HepG2 (cell line): Measurements from ENCODE around the gene NSD2. TPM values are rescaled to one million over a fixed set of nuclear protein-coding genes. Genes with fewer than 3 reads are reported as not detected.

Source experiments
- CC2D1A ChIP-seq: sonication (generic); formaldehyde crosslinking; IDR thresholded peaks from 2 replicates; pipeline ENCODE4 v1.8.1; 2023; ENCODE audit warnings: mild to moderate bottlenecking, missing genetic modification reagents
- ESRRA ChIP-seq: sonication (generic); formaldehyde crosslinking; IDR thresholded peaks from 2 replicates; pipeline ENCODE4 v1.5.1; 2020; ENCODE audit warnings: mild to moderate bottlenecking, low read depth, missing genetic modification reagents
- HNF4G ChIP-seq, 2 experiments: sonication (generic) in 1 of 2; formaldehyde crosslinking in 1 of 2; IDR thresholded peaks; 2 replicates each; pipeline versions ENCODE4 v1.4.0 to v1.6.1; 2011 to 2020; ENCODE audit warnings: borderline replicate concordance in 2 of 2, low read depth in 2 of 2, mild to moderate bottlenecking in 2 of 2, low read length in 1 of 2, missing genetic modification reagents in 1 of 2, moderate library complexity in 1 of 2
- HOXA9 ChIP-seq: sonication (generic); formaldehyde crosslinking; IDR thresholded peaks from 2 replicates; pipeline ENCODE4 v1.8.1; 2022; ENCODE audit warnings: missing genetic modification reagents, mild to moderate bottlenecking, moderate library complexity, borderline replicate concordance
- MAF1 ChIP-seq: sonication (generic); formaldehyde crosslinking; IDR thresholded peaks from 2 replicates; pipeline ENCODE4 v1.5.0; 2020; ENCODE audit warnings: missing genetic modification reagents, borderline replicate concordance
- MYC ChIP-seq: sonication (generic); formaldehyde crosslinking; IDR thresholded peaks from 2 replicates; pipeline ENCODE4 v1.9.0; 2021; ENCODE audit warnings: missing genetic modification reagents, borderline replicate concordance
- NCOA5 ChIP-seq: sonication (generic); formaldehyde crosslinking; IDR thresholded peaks from 2 replicates; pipeline ENCODE4 v1.4.0; 2020; ENCODE audit warnings: missing genetic modification reagents
- PREB ChIP-seq: sonication (generic); formaldehyde crosslinking; IDR thresholded peaks from 2 replicates; pipeline ENCODE4 v1.4.0; 2020; ENCODE audit warnings: missing genetic modification reagents
- PTBP1 ChIP-seq: fragments of 200-400 bp; formaldehyde crosslinking; IDR thresholded peaks from 2 replicates; pipeline ENCODE4 v1.6.1; 2018; ENCODE audit warnings: low read length, low read depth; ENCODE audit not compliant: poor library complexity, severe bottlenecking
- RERE ChIP-seq: IDR thresholded peaks from 2 replicates; pipeline ENCODE4 v1.6.1; 2016; ENCODE audit warnings: low read depth, missing genetic modification reagents, missing compliant biosample characterization
- SAFB2 ChIP-seq: sonication (generic); formaldehyde crosslinking; IDR thresholded peaks from 2 replicates; pipeline ENCODE4 v1.5.1; 2020; ENCODE audit warnings: missing genetic modification reagents, low read depth, mild to moderate bottlenecking, borderline replicate concordance
- STAG1 ChIP-seq: sonication (generic); formaldehyde crosslinking; IDR thresholded peaks from 2 replicates; pipeline ENCODE4 v1.4.0; 2020; ENCODE audit warnings: missing genetic modification reagents
- SUZ12 ChIP-seq: fragments of 150-350 bp; IDR thresholded peaks from 2 replicates; pipeline ENCODE4 v1.6.1; 2014; ENCODE audit warnings: low read depth, low read length
- TAF15 ChIP-seq: fragments of 200-400 bp; formaldehyde crosslinking; IDR thresholded peaks from one replicate; pipeline ENCODE4 v1.6.1; 2018; ENCODE audit warnings: mild to moderate bottlenecking, low read depth, low read length; ENCODE audit not compliant: poor library complexity, severe bottlenecking
- THAP7 ChIP-seq: sonication (generic); formaldehyde crosslinking; IDR thresholded peaks from 2 replicates; pipeline ENCODE4 v1.8.1; 2023; ENCODE audit warnings: mild to moderate bottlenecking, missing genetic modification reagents
- ZNF772 ChIP-seq: sonication (generic); formaldehyde crosslinking; IDR thresholded peaks from 2 replicates; pipeline ENCODE4 v1.5.0; 2020; ENCODE audit warnings: mild to moderate bottlenecking, missing genetic modification reagents
- ZNF784 ChIP-seq: sonication (generic); formaldehyde crosslinking; IDR thresholded peaks from 2 replicates; pipeline ENCODE4 v1.5.1; 2020; ENCODE audit warnings: missing genetic modification reagents, mild to moderate bottlenecking, borderline replicate concordance
- ZNF850 ChIP-seq: sonication (generic); formaldehyde crosslinking; conservative IDR thresholded peaks from 2 replicates; pipeline ENCODE4 v1.9.0; 2021; ENCODE audit warnings: mild to moderate bottlenecking, missing genetic modification reagents
- polyA plus RNA-seq, 8 experiments: library from polyadenylated mRNA; depleted of rRNA in 3 of 8; stranded (reverse) in 7 of 8; unstranded in 1 of 8; fragments of >200 nt; fragmentation: Illumina TruSeq in 4 of 8; extraction: Trizol in 4 of 8; gene quantifications; 2 replicates each; pipeline versions ENCODE4 v1.2.1 to v1.2.3, GENCODE V29; 2011 to 2016; ENCODE audit warnings: low read depth in 4 of 8, missing spikeins in 1 of 8, mixed read lengths in 1 of 8; ENCODE audit not compliant: insufficient read depth in 1 of 8
- total RNA-seq, 5 experiments: library from RNA; depleted of rRNA; stranded (reverse); fragments of >200 nt; fragmentation: Illumina TruSeq; extraction: Trizol; gene quantifications; 2 replicates each; pipeline ENCODE4 v1.2.3, GENCODE V29; 2016; ENCODE audit warnings: low read depth in 1 of 5
- TF ChIP-seq, protein P1 (sequence below): IDR thresholded peaks from 2 replicates; pipeline ENCODE4 v1.6.1; 2016; ENCODE audit warnings: control low read depth

NSD2 gene
- total and polyA plus RNA-seq, 2 of the 13 experiments (the other 11 are each of a cell fraction or from before 2014, with no cell fraction given), result 22.0 to 65.9 TPM

DNA sequence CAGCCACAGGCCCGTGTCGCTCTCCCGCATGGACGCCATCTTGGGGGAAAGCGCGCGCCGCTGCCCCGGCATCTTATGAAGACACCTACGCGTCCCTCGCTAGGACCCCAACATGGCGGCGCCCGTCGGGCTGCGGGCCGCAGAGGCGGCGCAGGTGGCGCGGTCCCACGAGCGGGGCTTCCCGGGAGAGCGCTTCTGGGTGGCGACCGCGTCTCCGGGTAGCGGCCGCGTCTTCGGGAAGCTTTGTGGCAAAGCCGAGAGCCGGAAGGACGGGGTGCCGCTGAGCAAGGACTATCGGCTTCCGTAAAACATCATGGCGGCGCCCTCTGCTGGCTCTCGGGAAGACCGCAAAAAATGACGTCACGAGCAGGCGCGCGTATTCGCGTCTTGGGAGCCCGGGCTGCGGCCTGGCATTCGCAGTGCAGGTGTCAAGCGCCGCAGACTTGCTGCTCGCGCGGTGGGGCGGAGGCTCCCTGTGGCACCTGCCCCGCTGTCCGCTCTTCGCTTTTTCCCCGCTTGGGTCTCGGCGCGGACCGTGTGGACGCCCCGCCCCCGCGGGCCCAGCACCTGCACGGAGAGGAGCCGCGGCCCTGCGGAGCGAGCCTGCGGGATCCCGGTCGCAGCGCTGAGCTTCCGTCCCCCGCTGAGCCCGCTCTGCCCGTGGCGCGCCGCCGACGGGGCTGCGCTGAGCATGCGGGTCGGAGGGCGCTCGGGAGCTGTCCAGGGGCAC is 137.9 kb downstream of the NSD2 start, which contains the start of gene NELFA (continued):
- TF ChIP-seq, protein P1, sequence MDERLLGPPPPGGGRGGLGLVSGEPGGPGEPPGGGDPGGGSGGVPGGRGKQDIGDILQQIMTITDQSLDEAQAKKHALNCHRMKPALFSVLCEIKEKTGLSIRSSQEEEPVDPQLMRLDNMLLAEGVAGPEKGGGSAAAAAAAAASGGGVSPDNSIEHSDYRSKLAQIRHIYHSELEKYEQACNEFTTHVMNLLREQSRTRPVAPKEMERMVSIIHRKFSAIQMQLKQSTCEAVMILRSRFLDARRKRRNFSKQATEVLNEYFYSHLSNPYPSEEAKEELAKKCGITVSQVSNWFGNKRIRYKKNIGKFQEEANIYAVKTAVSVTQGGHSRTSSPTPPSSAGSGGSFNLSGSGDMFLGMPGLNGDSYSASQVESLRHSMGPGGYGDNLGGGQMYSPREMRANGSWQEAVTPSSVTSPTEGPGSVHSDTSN (CRISPR knock-in tag), result no peak
- TF ChIP-seq MAF1, result no peak
- TF ChIP-seq HOXA9 (CRISPR knock-in tag), result 0 out of 2 replicates have a peak, but pooled peaks have one; percentile 46
- no peak for TF ChIP-seq CC2D1A (CRISPR knock-in tag)
- peak; percentile 43 for TF ChIP-seq MYC (CRISPR knock-in tag)
- TF ChIP-seq PTBP1, result peak; percentile 28
- peak; percentile 45 for TF ChIP-seq STAG1
- TF ChIP-seq HNF4G (IDR thresholded peaks at IDR 0.05; ENCODE audit: borderline replicate concordance, low read depth, low read length), result no peak
- no peak for TF ChIP-seq HNF4G (CRISPR knock-in tag; IDR thresholded peaks at IDR 0.05; ENCODE audit: borderline replicate concordance, low read depth)
- TF ChIP-seq TAF15, result no peak
- no peak for TF ChIP-seq PREB (CRISPR knock-in tag)
- TF ChIP-seq THAP7, result peak; percentile 83; the same call in 1 of the 2 replicates
- TF ChIP-seq RERE (CRISPR knock-in tag), result 0 out of 2 replicates have a peak, but pooled peaks have one; percentile 25
- no peak; the same call in 1 of the 2 replicates for TF ChIP-seq ESRRA (CRISPR knock-in tag)
- no peak for TF ChIP-seq SUZ12
- TF ChIP-seq ZNF784 (CRISPR knock-in tag), result no peak
- TF ChIP-seq SAFB2, result peak; percentile 36; the same call in 1 of the 2 replicates
- no peak for TF ChIP-seq NCOA5 (CRISPR knock-in tag)
- TF ChIP-seq ZNF850 (CRISPR knock-in tag), result no peak; the same call in 1 of the 2 replicates
- peak; percentile 43; the same call in 1 of the 2 replicates for TF ChIP-seq ZNF772 (CRISPR knock-in tag)
